Chondrocyte (in vitro differentiated cells): ENCODE results near the gene NPLOC4. TPM values are rescaled to one million over a fixed set of nuclear protein-coding genes. Genes with fewer than 3 reads are reported as not detected.

Experiments
- DNase-seq: peaks from one replicate; pipeline ENCODE4 v3.0.0; 2021; ENCODE audit warnings: mixed read lengths, low spot score
- H3K27ac Mint-ChIP-seq: one replicate; pipeline ENCODE4 v1.8.0; 2021; ENCODE audit warnings: mild to moderate bottlenecking, moderate library complexity, mixed read lengths; ENCODE audit not compliant: unreplicated experiment
- H3K27me3 Mint-ChIP-seq: 2 replicates; pipeline ENCODE4 v1.8.0; 2021; ENCODE audit warnings: low read depth, mixed read lengths
- H3K36me3 Mint-ChIP-seq: 2 replicates; pipeline ENCODE4 v1.8.0; 2021; ENCODE audit warnings: low read depth, mixed read lengths
- H3K4me1 Mint-ChIP-seq: 2 replicates; pipeline ENCODE4 v1.8.0; 2021; ENCODE audit warnings: low read depth, mild to moderate bottlenecking, mixed read lengths
- H3K4me3 Mint-ChIP-seq: one replicate; pipeline ENCODE4 v1.8.0; 2021; ENCODE audit warnings: mild to moderate bottlenecking, moderate library complexity, mixed read lengths; ENCODE audit not compliant: unreplicated experiment
- H3K9me3 Mint-ChIP-seq: 2 replicates; pipeline ENCODE4 v1.8.0; 2021; ENCODE audit warnings: low read depth, mixed read lengths
- CTCF ChIP-seq: fragments of 200-600 bp; sonication (generic); IDR thresholded peaks from 2 replicates; pipeline ENCODE4 v1.5.0; 2021; ENCODE audit warnings: antibody characterized with exemption, mild to moderate bottlenecking, moderate library complexity
- total RNA-seq: library from RNA; stranded (reverse); gene quantifications from 3 replicates; pipeline ENCODE4 v1.2.1, GENCODE V29; 2021

NPLOC4 gene
- total RNA-seq, 1 donor from 2014 or later: 110 TPM

- TF ChIP-seq CTCF: peak; percentile 41
- Mint-ChIP-seq H3K9me3 (no peaks in the 10 kb centered on the region), H3K27me3 (no peaks in the 10 kb centered on the region), H3K36me3 (peaks cover 20% of the 10 kb centered on the region), H3K4me1 (peaks cover 62% of the 10 kb centered on the region), H3K27ac (peak within 1 kb of the TSS; percentile 98), H3K4me3 (peak within 1 kb of the TSS; percentile 85)
- DNase-seq: no peak
Measured at GRCh38 chr17:81552244-81553017, 84.5 kb downstream of the NPLOC4 start, which contains the start of gene FAAP100. TSS of gene FAAP100 (minus strand) at chr17:81552353. CDS start at chr17:81552330, 23 bp downstream.

- no peak for DNase-seq
- Mint-ChIP-seq H3K9me3 (no peaks in the 10 kb centered on the region), H3K4me3 (peak overlapping the region; percentile 85), H3K4me1 (peaks cover 55% of the 10 kb centered on the region), H3K27me3 (no peaks in the 10 kb centered on the region), H3K36me3 (peaks cover 16% of the 10 kb centered on the region), H3K27ac (peak overlapping the region; percentile 65)
- TF ChIP-seq CTCF: no peak
Measured at GRCh38 chr17:81551458-81552243, 85.3 kb downstream of the NPLOC4 start.

GRCh38 chr17:81550830-81551457, 86.0 kb downstream of the NPLOC4 start:
- no peak for TF ChIP-seq CTCF
- Mint-ChIP-seq H3K27ac (peak overlapping the region; percentile 45), H3K36me3 (peaks cover 12% of the 10 kb centered on the region), H3K27me3 (no peaks in the 10 kb centered on the region), H3K9me3 (no peaks in the 10 kb centered on the region), H3K4me1 (peaks cover 48% of the 10 kb centered on the region), H3K4me3 (peak overlapping the region; percentile 85)
- DNase-seq: no peak

GRCh38 chr17:81550285-81550684, 86.6 kb downstream of the NPLOC4 start:
- Mint-ChIP-seq H3K27ac (no peak overlapping the region), H3K27me3 (no peaks in the 10 kb centered on the region), H3K9me3 (no peaks in the 10 kb centered on the region), H3K4me3 (peak overlapping the region; percentile 85), H3K36me3 (peaks cover 12% of the 10 kb centered on the region), H3K4me1 (peaks cover 42% of the 10 kb centered on the region)
- no peak for DNase-seq
- TF ChIP-seq CTCF: no peak

- TF ChIP-seq CTCF: no peak
- DNase-seq: no peak
- H3K9me3 Mint-ChIP-seq: no peaks in the 10 kb centered on the region
- H3K4me1 Mint-ChIP-seq: peaks cover 42% of the 10 kb centered on the region
- H3K36me3 Mint-ChIP-seq: peaks cover 13% of the 10 kb centered on the region
- H3K4me3 Mint-ChIP-seq: peak overlapping the region; percentile 53
- H3K27ac Mint-ChIP-seq: no peak overlapping the region
- no peaks in the 10 kb centered on the region for H3K27me3 Mint-ChIP-seq
Measured at GRCh38 chr17:81549826-81550225, 87.1 kb downstream of the NPLOC4 start.
